Upper lobe of left lung (tissue), 6 donors: Measurements from ENCODE around the gene GLI3. TPM values are rescaled to one million over a fixed set of nuclear protein-coding genes. Genes with fewer than 3 reads are reported as not detected.

Experiments
- ATAC-seq, 2 donors: fragments of 200-7000 bp; cut with Tn5 transposase; one replicate each; pipeline ENCODE4 v1.9.1; 2022; ENCODE audit warnings: mild to moderate bottlenecking in 2 of 2, moderate library complexity in 2 of 2; ENCODE audit not compliant: low FRiP score in 2 of 2
- DNase-seq, 2 donors: peaks; one replicate each; pipeline ENCODE4 v3.0.0-alpha.2; 2019 to 2020
- H3K27ac ChIP-seq, 4 donors: fragments of 200-600 bp; sonication (generic); one replicate each; pipeline ENCODE4 v1.5.1; 2016 to 2019
- H3K27me3 ChIP-seq, 4 donors: fragments of 200-600 bp; sonication (generic); one replicate each; pipeline ENCODE4 v1.5.1; 2017 to 2019
- H3K36me3 ChIP-seq, 4 donors: fragments of 200-600 bp; sonication (generic); one replicate each; pipeline ENCODE4 v1.5.1; 2016 to 2019
- H3K4me1 ChIP-seq, 4 donors: fragments of 200-600 bp; sonication (generic); one replicate each; pipeline ENCODE4 v1.5.1; 2018 to 2019
- H3K4me3 ChIP-seq, 4 donors: fragments of 200-600 bp; sonication (generic); one replicate each; pipeline ENCODE4 v1.5.1; 2017 to 2019; ENCODE audit warnings: mild to moderate bottlenecking in 2 of 4, moderate library complexity in 1 of 4
- H3K9me3 ChIP-seq, 4 donors: fragments of 200-600 bp; sonication (generic); one replicate each; pipeline ENCODE4 v1.5.1; 2018 to 2019
- EP300 ChIP-seq, 4 donors: sonication (generic); formaldehyde crosslinking; IDR thresholded peaks; one replicate each; pipeline ENCODE4 v1.5.1; 2017; ENCODE audit warnings: antibody characterized with exemption in 4 of 4, control low read depth in 2 of 4
- POLR2A ChIP-seq, 4 donors: fragments of 450-650 bp; IDR thresholded peaks; one replicate each; pipeline ENCODE4 v1.5.1; 2016 to 2017; ENCODE audit warnings: antibody characterized with exemption in 4 of 4, mild to moderate bottlenecking in 2 of 4
- POLR2AphosphoS5 ChIP-seq, 2 donors: sonication (generic); formaldehyde crosslinking; IDR thresholded peaks; one replicate each; pipeline ENCODE4 v1.5.1; 2017; ENCODE audit warnings: antibody characterized with exemption in 2 of 2
- WGBS, 2 donors: methylation state at CpG; one replicate each; pipeline ENCODE4 v1.1.5; 2017 to 2018; 5-methylcytosine and 5-hydroxymethylcytosine counted together
- total RNA-seq, 6 donors: library from RNA; depleted of rRNA in 4 of 6; stranded (reverse); fragments of >200 nt in 4 of 6; gene quantifications; one replicate each; pipeline versions ENCODE4 v1.1.0 to v1.2.1, GENCODE V29; 2016 to 2021
- TF ChIP-seq, protein P1 (sequence below), 6 experiments: fragments of 450-650 bp in 4 of 6; fragments of 200-600 bp in 2 of 6; sonication (generic) in 2 of 6; IDR thresholded peaks; one replicate each; pipeline ENCODE4 v1.5.1; 2016 to 2019; ENCODE audit warnings: antibody characterized with exemption in 6 of 6
- donor health status: DM: no; HTN: no; CAD: no; lungs with moderate emphysema.
- donor health status: DM: no; HTN: yes; CAD: no; lungs with severe emphysema.

Gene GLI3
- total RNA-seq, 6 donors from 2014 or later, result 5.2 to 19.4 (median 14.9) TPM

DNA sequence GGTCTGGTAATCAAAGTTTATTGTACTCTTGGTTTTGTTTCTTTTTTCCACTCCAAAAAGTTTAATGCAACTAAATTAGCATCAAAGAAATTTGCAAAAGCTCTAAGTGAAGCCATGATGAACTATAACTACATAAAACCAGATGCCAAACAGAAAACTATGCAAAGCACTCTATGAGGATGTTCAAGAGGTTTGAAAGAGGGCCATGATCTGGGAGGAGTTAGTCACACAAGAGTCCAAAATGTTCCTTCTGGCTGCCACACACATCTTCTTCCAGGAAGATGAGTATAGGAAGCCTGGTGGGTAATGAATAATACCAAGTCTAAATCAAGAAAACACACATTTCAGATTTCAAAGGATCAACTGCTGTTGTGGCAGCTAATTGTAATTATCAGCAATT lies 28.4 kb downstream of the GLI3 start:
- Histone ChIP-seq H3K4me3 (no peak overlapping the region), H3K27ac (no peak overlapping the region), H3K27me3 (no peaks in the 10 kb centered on the region), H3K9me3 (no peaks in the 10 kb centered on the region), H3K4me1 (no peaks in the 10 kb centered on the region), H3K36me3 (no peaks in the 10 kb centered on the region)
- DNase-seq (no peak), ATAC-seq (no peak)
- TF ChIP-seq POLR2AphosphoS5 (IDR thresholded peaks at IDR 0.05), result no peak
- no peak for TF ChIP-seq POLR2A (IDR thresholded peaks at IDR 0.05)
- TF ChIP-seq, protein P1, sequence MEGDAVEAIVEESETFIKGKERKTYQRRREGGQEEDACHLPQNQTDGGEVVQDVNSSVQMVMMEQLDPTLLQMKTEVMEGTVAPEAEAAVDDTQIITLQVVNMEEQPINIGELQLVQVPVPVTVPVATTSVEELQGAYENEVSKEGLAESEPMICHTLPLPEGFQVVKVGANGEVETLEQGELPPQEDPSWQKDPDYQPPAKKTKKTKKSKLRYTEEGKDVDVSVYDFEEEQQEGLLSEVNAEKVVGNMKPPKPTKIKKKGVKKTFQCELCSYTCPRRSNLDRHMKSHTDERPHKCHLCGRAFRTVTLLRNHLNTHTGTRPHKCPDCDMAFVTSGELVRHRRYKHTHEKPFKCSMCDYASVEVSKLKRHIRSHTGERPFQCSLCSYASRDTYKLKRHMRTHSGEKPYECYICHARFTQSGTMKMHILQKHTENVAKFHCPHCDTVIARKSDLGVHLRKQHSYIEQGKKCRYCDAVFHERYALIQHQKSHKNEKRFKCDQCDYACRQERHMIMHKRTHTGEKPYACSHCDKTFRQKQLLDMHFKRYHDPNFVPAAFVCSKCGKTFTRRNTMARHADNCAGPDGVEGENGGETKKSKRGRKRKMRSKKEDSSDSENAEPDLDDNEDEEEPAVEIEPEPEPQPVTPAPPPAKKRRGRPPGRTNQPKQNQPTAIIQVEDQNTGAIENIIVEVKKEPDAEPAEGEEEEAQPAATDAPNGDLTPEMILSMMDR (IDR thresholded peaks at IDR 0.05), result no peak
- TF ChIP-seq EP300 (IDR thresholded peaks at IDR 0.05), result no peak

DNA sequence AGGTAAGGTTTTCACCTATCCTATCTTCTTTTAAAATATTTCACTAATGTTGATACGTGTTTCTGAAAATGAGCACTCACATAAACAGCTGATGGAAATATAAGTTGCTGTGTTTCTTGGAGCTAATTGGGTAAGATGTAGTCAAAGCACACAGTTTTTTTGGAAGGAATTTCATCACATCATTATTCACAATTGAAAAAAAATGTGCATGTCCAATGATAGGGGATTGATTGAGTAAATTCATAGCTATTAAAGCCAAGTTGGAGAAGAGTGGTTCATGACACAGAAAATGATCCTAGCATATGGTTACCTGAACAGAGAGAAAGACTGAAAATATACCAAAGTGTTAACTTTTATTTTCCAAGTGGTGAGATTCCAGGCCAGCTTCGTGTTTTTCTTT lies 29.6 kb downstream of the GLI3 start:
- 70 to 86% methylated on average over 2 of the region's 2 CpGs for WGBS, 2 donors

DNA sequence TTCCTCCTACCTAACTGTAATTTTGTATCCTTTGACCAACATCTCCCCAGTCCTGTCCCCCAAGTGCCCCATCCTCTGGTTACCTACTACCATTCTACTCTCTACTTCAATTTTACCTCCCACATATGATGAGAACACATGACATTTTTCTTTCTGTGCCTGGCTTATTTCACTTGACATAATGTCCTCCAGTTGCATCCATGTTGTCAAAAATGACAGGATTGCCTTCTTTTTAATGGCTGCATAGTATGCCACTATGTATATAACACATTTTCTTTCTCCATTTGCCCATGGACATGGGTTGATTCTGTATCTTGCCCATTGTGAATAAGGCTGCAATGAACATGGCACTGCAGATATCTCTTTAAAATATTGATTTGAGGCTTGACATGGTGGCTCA lies 33.7 kb downstream of the GLI3 start:
- Histone ChIP-seq H3K4me1 (no peaks in the 10 kb centered on the region), H3K27ac (no peak overlapping the region), H3K4me3 (no peak overlapping the region), H3K27me3 (no peaks in the 10 kb centered on the region), H3K9me3 (no peaks in the 10 kb centered on the region), H3K36me3 (no peaks in the 10 kb centered on the region)
- ATAC-seq (no peak), DNase-seq (no peak)
- no peak for TF ChIP-seq POLR2A (IDR thresholded peaks at IDR 0.05)
- TF ChIP-seq POLR2AphosphoS5 (IDR thresholded peaks at IDR 0.05), result no peak
- TF ChIP-seq, protein P1 (IDR thresholded peaks at IDR 0.05), result no peak
- TF ChIP-seq EP300 (IDR thresholded peaks at IDR 0.05), result no peak

More for the DNA sequence above, 29.6 kb downstream of the GLI3 start:
- TF ChIP-seq POLR2A (IDR thresholded peaks at IDR 0.05), result no peak
- TF ChIP-seq EP300 (IDR thresholded peaks at IDR 0.05), result no peak
- TF ChIP-seq, protein P1 (IDR thresholded peaks at IDR 0.05), result no peak
- Histone ChIP-seq H3K27ac (no peak overlapping the region), H3K9me3 (no peaks in the 10 kb centered on the region), H3K4me3 (no peak overlapping the region), H3K27me3 (no peaks in the 10 kb centered on the region), H3K4me1 (no peaks in the 10 kb centered on the region), H3K36me3 (no peaks in the 10 kb centered on the region)
- ATAC-seq (no peak), DNase-seq (no peak)

DNA sequence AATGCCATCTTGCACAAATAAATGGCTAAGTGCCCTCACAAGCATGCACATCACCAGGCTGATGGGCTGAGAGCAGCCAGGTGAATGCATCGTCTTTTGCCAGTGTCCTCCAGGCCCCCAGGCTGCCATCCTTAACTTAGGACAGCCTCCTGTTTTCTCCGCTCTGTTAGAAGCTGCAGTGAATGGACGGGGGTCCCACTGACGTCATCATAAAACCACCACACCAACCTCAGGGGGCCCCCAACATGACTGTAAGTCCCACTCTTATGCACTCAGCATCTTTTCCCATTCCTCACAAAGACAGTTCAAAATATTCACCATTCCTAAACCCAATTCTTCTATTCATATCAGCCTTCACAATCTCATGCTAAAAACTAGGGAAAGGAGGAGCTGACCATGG lies 34.4 kb downstream of the GLI3 start:
- no peaks in the 10 kb centered on the region for H3K27me3 ChIP-seq
- no peak overlapping the region for H3K27ac ChIP-seq
- DNase-seq, result no peak
- no peak for ATAC-seq
- no peak for TF ChIP-seq POLR2A (IDR thresholded peaks at IDR 0.05)
- TF ChIP-seq, protein P1 (IDR thresholded peaks at IDR 0.05), result no peak
- no peak for TF ChIP-seq EP300 (IDR thresholded peaks at IDR 0.05)
- TF ChIP-seq POLR2AphosphoS5 (IDR thresholded peaks at IDR 0.05), result no peak
- H3K4me1 ChIP-seq, result no peaks in the 10 kb centered on the region
- H3K4me3 ChIP-seq, result no peak overlapping the region
- H3K9me3 ChIP-seq, result no peaks in the 10 kb centered on the region
- WGBS, 2 donors, result 92 to 98% methylated on average over 4 of the region's 4 CpGs
- no peaks in the 10 kb centered on the region for H3K36me3 ChIP-seq

DNA sequence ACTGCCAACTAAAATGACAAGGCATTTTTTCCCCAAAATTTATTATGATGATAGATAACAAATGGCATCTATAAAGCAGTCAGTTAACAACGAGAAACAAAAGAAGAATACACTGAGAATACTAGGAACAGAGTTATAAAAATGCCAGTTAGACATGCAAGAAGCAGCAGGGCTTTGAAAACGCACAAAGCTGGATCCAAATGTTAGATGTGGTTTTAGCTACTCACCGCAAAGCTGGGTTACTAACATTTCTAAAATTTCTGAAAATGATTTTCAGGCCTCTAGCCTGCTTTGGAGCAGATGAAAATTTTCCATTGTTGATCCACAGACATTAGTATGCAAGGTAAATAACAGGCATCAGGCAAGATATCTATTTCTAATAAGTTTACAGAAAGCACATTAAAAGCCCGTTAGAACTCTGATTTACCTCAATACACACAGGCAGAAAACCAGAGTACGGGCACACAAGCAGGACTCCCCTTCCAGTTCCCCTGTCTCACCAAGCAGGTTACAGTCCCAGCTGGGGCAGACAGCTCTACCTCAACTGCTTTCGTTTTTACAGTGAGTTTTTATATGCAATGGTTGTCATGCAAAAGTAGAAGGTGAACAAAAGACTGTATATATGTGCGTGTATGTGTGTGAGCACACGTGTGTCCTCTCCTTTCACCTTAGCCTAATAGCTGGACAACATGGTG lies 37.9 kb downstream of the GLI3 start:
- H3K27me3 ChIP-seq, result no peaks in the 10 kb centered on the region
- no peaks in the 10 kb centered on the region for H3K36me3 ChIP-seq
- 82 to 83% methylated on average over 8 of the region's 8 CpGs for WGBS, 2 donors
- TF ChIP-seq, protein P1 (IDR thresholded peaks at IDR 0.05), result no peak
- TF ChIP-seq POLR2A (IDR thresholded peaks at IDR 0.05) (no peak), POLR2AphosphoS5 (IDR thresholded peaks at IDR 0.05) (no peak), EP300 (IDR thresholded peaks at IDR 0.05) (no peak)
- no peak overlapping the region for H3K4me3 ChIP-seq
- H3K4me1 ChIP-seq, result no peaks in the 10 kb centered on the region
- H3K27ac ChIP-seq, result no peak overlapping the region
- H3K9me3 ChIP-seq, result no peaks in the 10 kb centered on the region
- ATAC-seq (peak in 1 of 2 donors; percentile 27), DNase-seq (no peak)
